ENCODE measurements around the gene CFHR1.
"Not testable (repeated sequence)": the region's sequence is repeated elsewhere in the genome, so short reads cannot be mapped to it uniquely, and the experiment has no call there.

DNA sequence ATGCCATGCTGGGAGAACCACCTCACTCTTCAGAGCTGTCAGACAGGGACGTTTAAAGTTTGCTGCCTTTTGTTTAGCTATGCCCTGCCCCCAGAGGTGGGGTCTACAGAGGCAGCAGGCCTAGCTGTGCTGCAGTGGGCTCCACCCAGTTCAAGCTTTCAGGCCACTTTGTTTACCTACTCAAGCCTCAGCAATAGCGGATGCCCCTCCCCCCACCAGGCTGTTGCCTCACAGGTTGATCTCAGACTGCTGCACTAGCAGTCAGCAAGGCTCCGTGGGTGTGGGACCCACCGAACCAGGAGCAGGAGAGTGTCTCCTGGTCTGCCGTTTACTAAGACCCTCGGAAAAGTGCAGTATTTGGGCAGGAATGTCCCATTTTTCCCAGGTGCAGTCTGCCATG, 2.1 kb upstream of the CFHR1 start:
- TF ChIP-seq EZH2 (IDR thresholded peaks at IDR 0.05; ENCODE audit: low read length, unreplicated experiment); CTCF (conservative IDR thresholded peaks at IDR 0.05; ENCODE audit: low read depth, low read length); EZH2phosphoT487 (IDR thresholded peaks at IDR 0.05; ENCODE audit: borderline replicate concordance, low read length): not testable (repeated sequence)

Data from PC-3 (cell line).